Measurements from ENCODE around the gene KIF23. TPM values are rescaled to one million over a fixed set of nuclear protein-coding genes. Genes with fewer than 3 reads are reported as not detected.

Gene KIF23
- 8.6 and 12.3 TPM in 2 replicates for total RNA-seq

DNA sequence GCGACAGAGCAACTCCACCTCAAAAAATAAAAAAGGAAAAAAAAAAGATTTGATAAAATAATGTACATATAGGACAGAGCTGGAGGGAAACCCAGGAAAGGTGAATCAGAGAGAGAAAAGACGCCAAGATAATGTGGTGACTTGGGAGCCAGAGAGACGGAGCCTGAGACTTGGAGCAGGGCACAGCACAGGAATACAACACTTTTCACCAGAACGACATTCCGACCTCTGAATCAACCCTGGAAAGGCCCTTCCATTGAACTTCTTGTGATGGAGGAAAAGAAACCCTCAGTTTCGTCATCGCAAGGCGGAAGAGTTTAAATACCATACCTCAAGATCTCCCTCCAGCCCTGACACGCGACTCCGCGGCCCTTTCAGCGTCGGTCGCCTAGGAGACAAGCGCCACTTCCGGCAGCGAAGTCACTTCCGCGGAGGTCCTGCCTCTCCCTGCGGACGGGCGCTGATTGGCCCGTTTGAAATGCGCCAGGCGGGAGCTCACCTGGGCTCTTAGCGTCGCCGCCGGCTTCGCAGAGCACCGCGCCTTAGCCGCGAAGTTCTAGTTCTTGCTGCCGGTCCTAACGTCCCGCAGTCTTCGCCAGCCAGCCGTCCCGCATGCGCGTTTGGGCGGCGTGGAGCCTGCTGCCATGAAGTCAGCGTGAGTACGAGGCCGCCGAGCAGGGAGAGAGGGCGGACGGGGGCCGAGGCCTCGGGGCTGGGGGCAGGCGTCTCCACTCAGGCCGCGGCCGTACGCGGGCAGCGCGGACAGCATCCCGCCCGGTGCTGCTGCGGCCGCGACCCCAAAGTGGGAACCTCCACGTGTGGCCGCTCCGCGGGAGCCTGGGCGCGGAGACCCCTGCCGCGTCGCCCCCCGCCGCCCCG is at the start of gene KIF23:
Gene KIF23, plus strand, starts transcription at position 528 of the 879 bp plus-strand sequence. Its CDS starts 117 bp downstream, at position 645.
- TF ChIP-seq, protein P1, sequence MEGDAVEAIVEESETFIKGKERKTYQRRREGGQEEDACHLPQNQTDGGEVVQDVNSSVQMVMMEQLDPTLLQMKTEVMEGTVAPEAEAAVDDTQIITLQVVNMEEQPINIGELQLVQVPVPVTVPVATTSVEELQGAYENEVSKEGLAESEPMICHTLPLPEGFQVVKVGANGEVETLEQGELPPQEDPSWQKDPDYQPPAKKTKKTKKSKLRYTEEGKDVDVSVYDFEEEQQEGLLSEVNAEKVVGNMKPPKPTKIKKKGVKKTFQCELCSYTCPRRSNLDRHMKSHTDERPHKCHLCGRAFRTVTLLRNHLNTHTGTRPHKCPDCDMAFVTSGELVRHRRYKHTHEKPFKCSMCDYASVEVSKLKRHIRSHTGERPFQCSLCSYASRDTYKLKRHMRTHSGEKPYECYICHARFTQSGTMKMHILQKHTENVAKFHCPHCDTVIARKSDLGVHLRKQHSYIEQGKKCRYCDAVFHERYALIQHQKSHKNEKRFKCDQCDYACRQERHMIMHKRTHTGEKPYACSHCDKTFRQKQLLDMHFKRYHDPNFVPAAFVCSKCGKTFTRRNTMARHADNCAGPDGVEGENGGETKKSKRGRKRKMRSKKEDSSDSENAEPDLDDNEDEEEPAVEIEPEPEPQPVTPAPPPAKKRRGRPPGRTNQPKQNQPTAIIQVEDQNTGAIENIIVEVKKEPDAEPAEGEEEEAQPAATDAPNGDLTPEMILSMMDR (IDR thresholded peaks at IDR 0.05; ENCODE audit: insufficient read depth, low read length, poor library complexity, severe bottlenecking) = no peak
- DNase-seq (ENCODE audit: low read depth) = peak; percentile 71
- Histone ChIP-seq H3K36me3 (ENCODE audit: control insufficient read depth, insufficient read depth, low read length) (no peaks in the 10 kb centered on the region), H3K27me3 (ENCODE audit: control insufficient read depth, insufficient read depth, low read length) (no peaks in the 10 kb centered on the region), H3K4me3 (ENCODE audit: low read depth, low read length) (peak within 1 kb of the TSS; percentile 88)

GRCh38 chr15:69367236-69367635 is 46.9 kb upstream of the KIF23 start:
- Histone ChIP-seq H3K36me3 (ENCODE audit: control insufficient read depth, insufficient read depth, low read length) (no peaks in the 10 kb centered on the region), H3K4me3 (ENCODE audit: low read depth, low read length) (no peak overlapping the region), H3K27me3 (ENCODE audit: control insufficient read depth, insufficient read depth, low read length) (no peaks in the 10 kb centered on the region)
- DNase-seq (ENCODE audit: low read depth) = no peak
- TF ChIP-seq, protein P1 (IDR thresholded peaks at IDR 0.05; ENCODE audit: insufficient read depth, low read length, poor library complexity, severe bottlenecking) = no peak

DNA sequence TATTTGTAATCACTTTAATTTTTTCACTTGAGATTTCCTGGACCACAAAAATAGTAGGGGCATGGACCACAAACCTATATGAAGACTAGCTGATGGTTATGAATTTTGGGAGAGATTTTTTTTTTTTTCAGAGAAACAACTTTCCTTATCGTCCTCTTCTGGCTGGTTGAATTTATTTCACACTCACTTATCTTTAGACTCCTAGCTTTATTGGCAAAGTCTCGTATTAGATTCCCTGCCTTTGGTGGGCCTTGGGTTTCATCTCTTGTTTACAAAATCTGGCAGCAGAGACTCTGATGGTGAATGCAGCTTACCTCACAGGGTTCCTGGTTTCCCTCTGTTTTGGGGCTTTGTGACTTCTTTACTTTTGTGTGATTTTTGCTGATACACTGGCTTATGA is 44.5 kb upstream of the KIF23 start:
- H3K4me3 ChIP-seq (ENCODE audit: low read depth, low read length) = no peak overlapping the region
- DNase-seq (ENCODE audit: low read depth) = no peak
- H3K36me3 ChIP-seq (ENCODE audit: control insufficient read depth, insufficient read depth, low read length) = no peaks in the 10 kb centered on the region
- TF ChIP-seq, protein P1 (IDR thresholded peaks at IDR 0.05; ENCODE audit: insufficient read depth, low read length, poor library complexity, severe bottlenecking) = no peak
- H3K27me3 ChIP-seq (ENCODE audit: control insufficient read depth, insufficient read depth, low read length) = no peaks in the 10 kb centered on the region

DNA sequence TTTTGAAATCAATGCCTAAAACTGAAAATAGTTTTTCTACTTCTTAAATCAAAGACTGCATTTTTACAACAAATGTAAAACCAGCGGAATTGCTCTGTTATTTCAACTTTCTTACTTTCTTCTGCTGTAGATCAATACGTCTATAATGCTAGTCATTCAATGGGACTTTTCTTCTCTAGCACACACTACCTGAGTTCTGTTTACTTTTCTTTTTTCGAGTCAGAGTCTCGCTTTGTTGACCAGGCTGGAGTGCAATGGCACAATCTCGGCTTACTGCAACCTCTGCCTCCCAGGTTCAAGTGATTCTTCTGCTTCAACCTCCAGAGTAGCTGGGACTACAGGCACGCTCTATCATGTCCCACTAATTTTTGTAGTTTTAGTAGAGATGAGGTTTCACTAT is 40.7 kb upstream of the KIF23 start:
- H3K36me3 ChIP-seq (ENCODE audit: control insufficient read depth, insufficient read depth, low read length) = no peaks in the 10 kb centered on the region
- TF ChIP-seq, protein P1 (IDR thresholded peaks at IDR 0.05; ENCODE audit: insufficient read depth, low read length, poor library complexity, severe bottlenecking) = no peak
- no peaks in the 10 kb centered on the region for H3K27me3 ChIP-seq (ENCODE audit: control insufficient read depth, insufficient read depth, low read length)
- DNase-seq (ENCODE audit: low read depth) = no peak
- no peak overlapping the region for H3K4me3 ChIP-seq (ENCODE audit: low read depth, low read length)

- no peak overlapping the region for H3K4me3 ChIP-seq (ENCODE audit: low read depth, low read length)
- H3K27me3 ChIP-seq (ENCODE audit: control insufficient read depth, insufficient read depth, low read length) = no peaks in the 10 kb centered on the region
- no peak for DNase-seq (ENCODE audit: low read depth)
- TF ChIP-seq, protein P1 (IDR thresholded peaks at IDR 0.05; ENCODE audit: insufficient read depth, low read length, poor library complexity, severe bottlenecking) = no peak
- no peaks in the 10 kb centered on the region for H3K36me3 ChIP-seq (ENCODE audit: control insufficient read depth, insufficient read depth, low read length)
These were observed 38.9 kb upstream of the KIF23 start for GRCh38 chr15:69375151-69375790.

All from kidney epithelial cell (primary cell).